H9 (cell line): ENCODE results near the gene EXD2. TPM values are rescaled to one million over a fixed set of nuclear protein-coding genes. Genes with fewer than 3 reads are reported as not detected.

Source experiments
- DNase-seq: peaks from one replicate; pipeline ENCODE4 v3.0.0-alpha.2; 2017
- H2AFZ ChIP-seq: one replicate; pipeline ENCODE4 v1.6.1; 2013; ENCODE audit warnings: mild to moderate bottlenecking, low read length, control low read depth, moderate library complexity
- H2AK5ac ChIP-seq: 2 replicates; pipeline ENCODE4 v1.6.1; 2013; ENCODE audit warnings: low read length, control low read depth, mixed read lengths; ENCODE audit not compliant: insufficient read length
- H2BK120ac ChIP-seq: one replicate; pipeline ENCODE4 v1.6.1; 2013; ENCODE audit warnings: low read depth, mild to moderate bottlenecking, low read length, control low read depth, inconsistent platforms; ENCODE audit not compliant: poor library complexity, severe bottlenecking
- H2BK12ac ChIP-seq: 2 replicates; pipeline ENCODE4 v1.6.1; 2013; ENCODE audit warnings: low read length, control low read depth, mixed read lengths, low read depth; ENCODE audit not compliant: insufficient read length
- H2BK15ac ChIP-seq: 2 replicates; pipeline ENCODE4 v1.6.1; 2013; ENCODE audit warnings: low read depth, low read length, control low read depth
- H2BK20ac ChIP-seq: one replicate; pipeline ENCODE4 v1.6.1; 2013; ENCODE audit warnings: low read depth, mild to moderate bottlenecking, low read length, control low read depth, inconsistent platforms; ENCODE audit not compliant: poor library complexity, severe bottlenecking
- H2BK5ac ChIP-seq: 2 replicates; pipeline ENCODE4 v1.6.1; 2013; ENCODE audit warnings: low read length, control low read depth, mixed read lengths; ENCODE audit not compliant: insufficient read length
- H3K14ac ChIP-seq: 2 replicates; pipeline ENCODE4 v1.6.1; 2013; ENCODE audit warnings: low read length, control low read depth; ENCODE audit not compliant: insufficient read depth
- H3K18ac ChIP-seq: 2 replicates; pipeline ENCODE4 v1.6.1; 2013; ENCODE audit warnings: low read depth, mild to moderate bottlenecking, mixed read lengths, low read length, control low read depth; ENCODE audit not compliant: insufficient read length
- H3K23ac ChIP-seq: 2 replicates; pipeline ENCODE4 v1.6.1; 2013; ENCODE audit warnings: low read length, control low read depth, mixed read lengths, low read depth; ENCODE audit not compliant: insufficient read length
- H3K23me2 ChIP-seq: 2 replicates; pipeline ENCODE4 v1.6.1; 2013; ENCODE audit warnings: low read depth, mild to moderate bottlenecking, mixed read lengths, low read length, control low read depth; ENCODE audit not compliant: insufficient read length, poor library complexity, severe bottlenecking
- H3K27ac ChIP-seq: 2 replicates; pipeline ENCODE4 v1.5.1; 2013; ENCODE audit warnings: low read length, control low read depth, mixed read lengths, low read depth; ENCODE audit not compliant: insufficient read length
- H3K27me3 ChIP-seq: 2 replicates; pipeline ENCODE4 v1.6.1; 2013; ENCODE audit warnings: low read length, control low read depth, inconsistent platforms; ENCODE audit not compliant: insufficient read depth
- H3K4ac ChIP-seq: 2 replicates; pipeline ENCODE4 v1.6.1; 2013; ENCODE audit warnings: low read depth, mild to moderate bottlenecking, control low read depth, inconsistent platforms, low read length, moderate library complexity
- H3K4me1 ChIP-seq: 2 replicates; pipeline ENCODE4 v1.6.1; 2013; ENCODE audit warnings: low read length, control low read depth, inconsistent platforms; ENCODE audit not compliant: insufficient read depth
- H3K4me2 ChIP-seq: 2 replicates; pipeline ENCODE4 v1.6.1; 2013; ENCODE audit warnings: low read length, control low read depth, mixed read lengths; ENCODE audit not compliant: insufficient read length, insufficient read depth
- H3K56ac ChIP-seq: 2 replicates; pipeline ENCODE4 v1.6.1; 2013; ENCODE audit warnings: low read depth, mild to moderate bottlenecking, mixed read lengths, low read length, control low read depth; ENCODE audit not compliant: insufficient read length
- H3K79me1 ChIP-seq: 2 replicates; pipeline ENCODE4 v1.6.1; 2013; ENCODE audit warnings: low read depth, mild to moderate bottlenecking, moderate library complexity, low read length, control low read depth, inconsistent platforms; ENCODE audit not compliant: insufficient read depth, poor library complexity, severe bottlenecking
- H3K79me2 ChIP-seq: 2 replicates; pipeline ENCODE4 v1.6.1; 2013; ENCODE audit warnings: low read length, control low read depth, inconsistent platforms; ENCODE audit not compliant: insufficient read depth
- H3K9ac ChIP-seq: 2 replicates; pipeline ENCODE4 v1.6.1; 2013; ENCODE audit warnings: low read length, control low read depth, mixed read lengths; ENCODE audit not compliant: insufficient read length; ENCODE audit errors: extremely low read depth
- H3K9me3 ChIP-seq: one replicate; pipeline ENCODE4 v1.6.1; 2013; ENCODE audit warnings: low read depth, low read length, inconsistent platforms; ENCODE audit not compliant: control insufficient read depth
- H3T11ph ChIP-seq: one replicate; pipeline ENCODE4 v1.6.1; 2013; ENCODE audit warnings: mild to moderate bottlenecking, low read length, control low read depth, inconsistent platforms
- H4K20me1 ChIP-seq: one replicate; pipeline ENCODE4 v1.6.1; 2013; ENCODE audit not compliant: control insufficient read depth, insufficient read length, insufficient read depth
- H4K5ac ChIP-seq: 2 replicates; pipeline ENCODE4 v1.6.1; 2013; ENCODE audit warnings: low read depth, mild to moderate bottlenecking, mixed read lengths, low read length, control low read depth; ENCODE audit not compliant: insufficient read length
- H4K8ac ChIP-seq: replicated peaks from 2 replicates; pipeline ENCODE4 v1.6.1; 2013; ENCODE audit warnings: low read length, control low read depth, mixed read lengths, low read depth; ENCODE audit not compliant: insufficient read length
- H4K91ac ChIP-seq: 2 replicates; pipeline ENCODE4 v1.6.1; 2013; ENCODE audit warnings: low read depth, mild to moderate bottlenecking, moderate library complexity, mixed read lengths, low read length, control low read depth; ENCODE audit not compliant: insufficient read length
- H3K27ac Mint-ChIP-seq, 3 experiments: 2 replicates in 2 of 3; 3 replicates in 1 of 3; pipeline ENCODE4 v1.8.0; 2020 to 2021; ENCODE audit warnings: mixed read lengths in 3 of 3, mild to moderate bottlenecking in 1 of 3, moderate library complexity in 1 of 3
- H3K27me3 Mint-ChIP-seq: 2 replicates; pipeline ENCODE4 v1.8.0; 2021; ENCODE audit warnings: low read depth, mild to moderate bottlenecking, moderate library complexity, mixed read lengths
- H3K36me3 Mint-ChIP-seq, 3 experiments: 2 replicates in 2 of 3; 3 replicates in 1 of 3; pipeline ENCODE4 v1.8.0; 2020 to 2021; ENCODE audit warnings: low read depth in 3 of 3, mixed read lengths in 3 of 3; ENCODE audit not compliant: insufficient read depth in 1 of 3
- H3K4me1 Mint-ChIP-seq, 2 experiments: 2 replicates each; pipeline ENCODE4 v1.8.0; 2020; ENCODE audit warnings: mixed read lengths in 2 of 2
- H3K4me3 Mint-ChIP-seq, 2 experiments: 2 replicates in 1 of 2; 3 replicates in 1 of 2; pipeline ENCODE4 v1.8.0; 2020 to 2021; ENCODE audit warnings: mild to moderate bottlenecking in 2 of 2, mixed read lengths in 2 of 2, moderate library complexity in 1 of 2
- H3K9me3 Mint-ChIP-seq, 2 experiments: 2 replicates in 1 of 2; 3 replicates in 1 of 2; pipeline ENCODE4 v1.8.0; 2020; ENCODE audit warnings: mild to moderate bottlenecking in 2 of 2, mixed read lengths in 2 of 2, moderate library complexity in 1 of 2
- WGBS: extraction: QIAGEN DNeasy Blood & Tissue Kit; methylation state at CpG from one replicate; pipeline ENCODE4 v1.1.7; 2013; ENCODE audit warnings: missing lambda C conversion rate, low lambda C conversion rate, mixed read lengths; ENCODE audit not compliant: insufficient read length; ENCODE audit errors: extremely low coverage; 5-methylcytosine and 5-hydroxymethylcytosine counted together
- total RNA-seq: library from RNA; stranded (reverse); gene quantifications from 2 replicates; pipeline ENCODE4 v1.2.1, GENCODE V29; 2021
- TF ChIP-seq, protein P1 (sequence below): fragments of 200-600 bp; sonication (generic); conservative IDR thresholded peaks from 3 replicates; pipeline ENCODE4 v1.8.0; 2021; ENCODE audit warnings: antibody characterized with exemption, mild to moderate bottlenecking

EXD2 gene
- total RNA-seq, 1 experiment from 2014 or later, result 19.6 TPM

DNA sequence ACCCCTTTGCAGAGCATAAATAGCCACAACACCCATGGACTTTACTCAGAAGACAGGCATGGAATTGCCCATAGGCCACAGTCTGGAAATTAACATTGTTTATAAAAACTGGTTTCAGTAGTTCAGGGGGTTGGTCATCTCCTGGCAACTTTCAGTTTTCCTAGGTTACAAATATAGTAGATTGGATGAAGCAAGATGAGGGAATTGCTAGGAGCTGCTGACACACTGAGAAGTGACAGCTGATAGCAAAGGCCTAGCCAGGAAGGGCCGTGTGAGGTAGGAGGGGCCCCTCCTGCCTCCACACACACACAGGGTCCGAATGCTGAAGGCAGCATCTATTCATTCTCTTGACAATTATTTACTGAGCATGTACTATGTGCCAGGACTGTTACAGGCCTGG is 76.9 kb downstream of the EXD2 start:
- no peak overlapping the region for H4K5ac ChIP-seq
- H3K14ac ChIP-seq, result no peak overlapping the region
- no peak overlapping the region for H2BK5ac ChIP-seq
- H3K9ac ChIP-seq, result no peak overlapping the region
- no peak overlapping the region for H2BK120ac ChIP-seq
- no peak overlapping the region for H4K8ac ChIP-seq
- WGBS, result no CpG with 5 or more reads among the region's 2 CpGs
- H3K27ac ChIP-seq, result no peak overlapping the region
- no peak overlapping the region for H3K56ac ChIP-seq
- no peak overlapping the region for H2BK12ac ChIP-seq
- no peaks in the 10 kb centered on the region for H4K20me1 ChIP-seq
- no peaks in the 10 kb centered on the region for H3K79me2 ChIP-seq
- H3T11ph ChIP-seq, result no peak overlapping the region
- H3K36me3 Mint-ChIP-seq, result no peaks in the 10 kb centered on the region
- peaks cover 10% of the 10 kb centered on the region for H3K27me3 Mint-ChIP-seq
- H3K4me1 ChIP-seq, result no peaks in the 10 kb centered on the region
- H3K27ac Mint-ChIP-seq, result no peak overlapping the region
- no peak overlapping the region for H4K91ac ChIP-seq
- H3K9me3 ChIP-seq, result no peaks in the 10 kb centered on the region
- H3K79me1 ChIP-seq, result no peaks in the 10 kb centered on the region
- no peak overlapping the region for H3K4me2 ChIP-seq
- no peak overlapping the region for H2AFZ ChIP-seq
- no peak overlapping the region for H3K18ac ChIP-seq
- H3K23ac ChIP-seq, result no peak overlapping the region
- H3K4me3 Mint-ChIP-seq, result no peak overlapping the region
- H3K4ac ChIP-seq, result no peak overlapping the region
- no peak overlapping the region for H2BK20ac ChIP-seq
- H3K4me1 Mint-ChIP-seq, result peaks cover 0 to 4% of the 10 kb centered on the region in 2 experiments; a peak in 2 of 4 replicates
- H3K27me3 ChIP-seq, result 0 out of 2 replicates have a peak, but pooled peaks cover 2% of the 10 kb centered on the region
- TF ChIP-seq, protein P1, sequence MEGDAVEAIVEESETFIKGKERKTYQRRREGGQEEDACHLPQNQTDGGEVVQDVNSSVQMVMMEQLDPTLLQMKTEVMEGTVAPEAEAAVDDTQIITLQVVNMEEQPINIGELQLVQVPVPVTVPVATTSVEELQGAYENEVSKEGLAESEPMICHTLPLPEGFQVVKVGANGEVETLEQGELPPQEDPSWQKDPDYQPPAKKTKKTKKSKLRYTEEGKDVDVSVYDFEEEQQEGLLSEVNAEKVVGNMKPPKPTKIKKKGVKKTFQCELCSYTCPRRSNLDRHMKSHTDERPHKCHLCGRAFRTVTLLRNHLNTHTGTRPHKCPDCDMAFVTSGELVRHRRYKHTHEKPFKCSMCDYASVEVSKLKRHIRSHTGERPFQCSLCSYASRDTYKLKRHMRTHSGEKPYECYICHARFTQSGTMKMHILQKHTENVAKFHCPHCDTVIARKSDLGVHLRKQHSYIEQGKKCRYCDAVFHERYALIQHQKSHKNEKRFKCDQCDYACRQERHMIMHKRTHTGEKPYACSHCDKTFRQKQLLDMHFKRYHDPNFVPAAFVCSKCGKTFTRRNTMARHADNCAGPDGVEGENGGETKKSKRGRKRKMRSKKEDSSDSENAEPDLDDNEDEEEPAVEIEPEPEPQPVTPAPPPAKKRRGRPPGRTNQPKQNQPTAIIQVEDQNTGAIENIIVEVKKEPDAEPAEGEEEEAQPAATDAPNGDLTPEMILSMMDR, result no peak
- H3K9me3 Mint-ChIP-seq, result no peaks in the 10 kb centered on the region
- no peak overlapping the region for H2BK15ac ChIP-seq
- no peak for DNase-seq
- H3K23me2 ChIP-seq, result no peaks in the 10 kb centered on the region
- H2AK5ac ChIP-seq, result no peak overlapping the region
